ENCODE measurements around the gene PTK7. TPM values are rescaled to one million over a fixed set of nuclear protein-coding genes. Genes with fewer than 3 reads are reported as not detected.

PTK7 gene
- total RNA-seq, 4 donors from 2014 or later: 6.8 to 10.8 (median 8.0) TPM

GRCh38 chr6:43033496-43034189 is 42.5 kb upstream of the PTK7 start:
- intact Hi-C loops (cut with DNase I): no loop called here
- H3K9me3 ChIP-seq: no peaks in the 10 kb centered on the region
- peaks cover 9 to 12% (median 10%) of the 10 kb centered on the region in 4 donors for H3K4me1 ChIP-seq
- DNase-seq (ENCODE audit: extremely low spot score): no peak
- 97% methylated on average over 2 of the region's 2 CpGs for WGBS
- H3K36me3 ChIP-seq: peaks cover 34 to 98% (median 73%) of the 10 kb centered on the region in 4 donors
- no peaks in the 10 kb centered on the region for H3K27me3 ChIP-seq
- H3K4me3 ChIP-seq: no peak overlapping the region
- H3K27ac ChIP-seq (replicated peaks in 1 of 4): no peak overlapping the region
- TF ChIP-seq POLR2A (IDR thresholded peaks at IDR 0.05; ENCODE audit: low read depth): no peak

- H3K27ac ChIP-seq (replicated peaks in 1 of 4): no peak overlapping the region
- no peak overlapping the region for H3K4me3 ChIP-seq
- peaks cover 9 to 12% (median 10%) of the 10 kb centered on the region in 4 donors for H3K4me1 ChIP-seq
- intact Hi-C loops (cut with DNase I): no loop called here
- H3K9me3 ChIP-seq: no peaks in the 10 kb centered on the region
- H3K36me3 ChIP-seq: peaks cover 33 to 98% (median 73%) of the 10 kb centered on the region in 4 donors
- TF ChIP-seq POLR2A (IDR thresholded peaks at IDR 0.05; ENCODE audit: low read depth): no peak
- TF ChIP-seq EP300 (IDR thresholded peaks at IDR 0.05): no peak
- TF ChIP-seq POLR2AphosphoS5 (IDR thresholded peaks at IDR 0.05): no peak
- no peak for TF ChIP-seq CTCF (IDR thresholded peaks at IDR 0.05)
- no peaks in the 10 kb centered on the region for H3K27me3 ChIP-seq
- WGBS: 83% methylated on average over 2 of the region's 2 CpGs
- DNase-seq (ENCODE audit: extremely low spot score): no peak
These were observed 42.0 kb upstream of the PTK7 start for GRCh38 chr6:43034190-43034525.

- peaks cover 9 to 12% (median 10%) of the 10 kb centered on the region in 4 donors for H3K4me1 ChIP-seq
- no peak for DNase-seq (ENCODE audit: extremely low spot score)
- H3K36me3 ChIP-seq: peaks cover 18 to 96% (median 71%) of the 10 kb centered on the region in 4 donors
- H3K9me3 ChIP-seq: no peaks in the 10 kb centered on the region
- TF ChIP-seq CTCF (IDR thresholded peaks at IDR 0.05): no peak
- TF ChIP-seq POLR2A (IDR thresholded peaks at IDR 0.05; ENCODE audit: low read depth): no peak
- TF ChIP-seq POLR2AphosphoS5 (IDR thresholded peaks at IDR 0.05): no peak
- no peak for TF ChIP-seq EP300 (IDR thresholded peaks at IDR 0.05)
- 60% methylated on average over 4 of the region's 4 CpGs for WGBS
- intact Hi-C loops (cut with DNase I): no loop called here
- no peak overlapping the region for H3K4me3 ChIP-seq
- no peaks in the 10 kb centered on the region for H3K27me3 ChIP-seq
- H3K27ac ChIP-seq (replicated peaks in 1 of 4): peak overlapping the region in 2 of 4 donors; percentile 7 to 18
These were observed 40.5 kb upstream of the PTK7 start for GRCh38 chr6:43035495-43036194.

GRCh38 chr6:43036712-43037111 is 39.4 kb upstream of the PTK7 start:
- Histone ChIP-seq H3K27me3 (no peaks in the 10 kb centered on the region), H3K36me3 (peaks cover 10 to 95% (median 70%) of the 10 kb centered on the region in 4 donors), H3K9me3 (no peaks in the 10 kb centered on the region), H3K4me1 (peaks cover 9 to 12% (median 10%) of the 10 kb centered on the region in 4 donors), H3K4me3 (no peak overlapping the region), H3K27ac (replicated peaks in 1 of 4) (no peak overlapping the region)
- TF ChIP-seq POLR2AphosphoS5 (IDR thresholded peaks at IDR 0.05): no peak
- intact Hi-C loops (cut with DNase I): no loop called here
- DNase-seq (ENCODE audit: extremely low spot score): no peak
- 91% methylated on average over 9 of the region's 9 CpGs for WGBS

GRCh38 chr6:43037197-43037596 is 38.9 kb upstream of the PTK7 start:
- TF ChIP-seq EP300 (IDR thresholded peaks at IDR 0.05): no peak
- TF ChIP-seq POLR2AphosphoS5 (IDR thresholded peaks at IDR 0.05): no peak
- TF ChIP-seq POLR2A (IDR thresholded peaks at IDR 0.05; ENCODE audit: low read depth): no peak
- no peak for TF ChIP-seq CTCF (IDR thresholded peaks at IDR 0.05)
- peaks cover 10 to 95% (median 70%) of the 10 kb centered on the region in 4 donors for H3K36me3 ChIP-seq
- H3K27me3 ChIP-seq: no peaks in the 10 kb centered on the region
- 87% methylated on average over 5 of the region's 5 CpGs for WGBS
- H3K9me3 ChIP-seq: no peaks in the 10 kb centered on the region
- H3K27ac ChIP-seq (replicated peaks in 1 of 4): no peak overlapping the region
- DNase-seq (ENCODE audit: extremely low spot score): no peak
- intact Hi-C loops (cut with DNase I): no loop called here
- peaks cover 9 to 12% (median 10%) of the 10 kb centered on the region in 4 donors for H3K4me1 ChIP-seq
- no peak overlapping the region for H3K4me3 ChIP-seq
